Activated CD4-positive, alpha-beta T cell treated with anti-CD3 and anti-CD28 coated beads, Interleukin-2, amount 50 U/mL, for 24 hours (primary cell): ENCODE results near the gene ASPN.

ENCODE experiments used
- DNase-seq, 2 donors: peaks; one replicate each; pipeline ENCODE4 v3.0.0-alpha.2; 2020; ENCODE audit warnings: low read depth in 1 of 2, low spot score in 1 of 2

Gene ASPN

GRCh38 chr9:92506184-92506857 is 24.0 kb upstream of the ASPN start:
- no peak for DNase-seq

GRCh38 chr9:92504881-92505280 is 22.6 kb upstream of the ASPN start:
- no peak for DNase-seq

GRCh38 chr9:92503156-92503555 is 20.9 kb upstream of the ASPN start:
- no peak for DNase-seq

DNA sequence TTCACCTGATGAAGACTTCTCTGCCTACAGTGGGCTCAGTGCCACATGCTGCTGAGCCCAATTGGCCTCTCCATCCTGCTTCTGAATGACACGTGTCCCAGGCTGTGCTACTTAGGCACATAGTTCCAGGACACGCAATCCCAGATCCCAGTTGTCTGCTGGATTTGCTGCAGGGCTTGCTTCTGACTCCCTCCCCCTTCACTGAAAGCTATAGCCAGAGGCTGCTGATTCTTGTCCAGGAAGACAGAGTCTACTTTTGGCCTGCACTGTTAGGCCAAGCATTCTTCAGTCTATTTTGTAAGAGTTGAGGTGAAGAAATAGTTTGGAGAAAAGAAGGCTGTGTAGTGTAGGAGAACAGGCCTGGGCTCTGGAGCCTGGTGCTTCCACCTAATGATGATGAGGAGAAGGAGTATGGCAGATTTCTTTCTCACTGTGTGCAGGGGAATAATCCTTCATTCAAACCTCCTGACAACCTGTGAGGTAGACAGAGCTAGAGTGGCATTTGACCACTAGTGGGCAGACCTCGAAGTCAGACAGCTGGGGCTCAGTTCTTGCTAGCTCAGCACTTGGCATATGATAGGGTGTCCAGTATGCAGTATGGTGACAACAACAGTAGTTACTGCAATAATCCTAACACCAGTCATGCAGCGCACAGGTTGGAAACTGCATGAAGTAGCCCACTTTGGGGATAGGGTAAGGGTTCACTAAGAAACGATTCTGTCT is 19.5 kb upstream of the ASPN start:
- DNase-seq = no peak

DNA sequence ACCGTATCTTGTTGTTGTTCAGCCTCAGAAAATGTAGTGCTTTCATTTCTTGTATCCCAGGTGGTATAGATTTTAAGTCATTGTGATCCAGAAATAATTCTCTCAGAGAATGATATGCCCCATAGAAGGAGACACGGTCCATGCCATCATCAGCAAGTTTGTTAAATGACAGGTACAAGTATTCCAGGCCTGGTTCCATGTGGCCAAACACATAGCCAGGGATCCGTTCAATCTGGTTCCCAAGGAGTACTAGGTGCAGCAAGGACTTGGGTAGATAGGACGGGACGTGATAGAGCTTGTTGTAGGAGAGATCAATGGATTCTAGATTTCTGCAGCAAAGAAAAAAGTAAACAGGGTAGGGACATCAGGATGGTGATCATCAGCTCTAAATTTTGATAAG is 18.4 kb upstream of the ASPN start:
- DNase-seq = no peak

GRCh38 chr9:92499701-92500100 is 17.4 kb upstream of the ASPN start:
- no peak for DNase-seq

- no peak for DNase-seq
Measured at GRCh38 chr9:92496396-92497176, 14.3 kb upstream of the ASPN start.

- no peak for DNase-seq
Measured at GRCh38 chr9:92494856-92495255, 12.6 kb upstream of the ASPN start.

DNA sequence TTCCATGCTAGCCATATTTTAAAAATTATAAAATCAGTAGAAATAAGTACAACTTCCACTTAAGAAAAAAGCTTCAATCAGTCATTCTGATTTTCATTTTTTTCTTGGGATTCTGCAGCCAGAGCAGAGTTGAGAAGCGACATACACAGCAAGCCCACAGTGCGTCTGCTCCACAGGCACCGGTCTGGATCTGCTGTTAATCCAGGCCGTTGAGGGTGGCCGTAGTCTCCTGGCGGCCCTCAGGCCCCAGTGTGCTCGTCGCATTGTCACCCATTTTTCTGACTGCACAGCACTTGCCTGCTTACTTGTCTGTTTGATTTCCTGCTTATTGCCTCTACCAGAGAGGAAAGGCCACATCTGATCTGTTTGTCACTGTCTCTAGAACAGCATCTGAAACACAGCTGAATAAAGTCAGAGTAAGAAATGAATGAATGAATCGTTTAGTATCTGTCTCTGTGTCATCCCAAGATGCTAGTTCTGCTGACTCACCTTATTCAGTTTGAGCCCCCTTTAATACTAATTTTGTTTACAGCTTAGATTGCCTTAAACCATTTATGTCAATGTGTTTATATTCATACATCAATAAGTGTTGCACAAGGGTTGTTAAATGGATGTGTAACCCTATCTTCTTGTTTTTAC is 11.6 kb upstream of the ASPN start:
- no peak for DNase-seq

DNA sequence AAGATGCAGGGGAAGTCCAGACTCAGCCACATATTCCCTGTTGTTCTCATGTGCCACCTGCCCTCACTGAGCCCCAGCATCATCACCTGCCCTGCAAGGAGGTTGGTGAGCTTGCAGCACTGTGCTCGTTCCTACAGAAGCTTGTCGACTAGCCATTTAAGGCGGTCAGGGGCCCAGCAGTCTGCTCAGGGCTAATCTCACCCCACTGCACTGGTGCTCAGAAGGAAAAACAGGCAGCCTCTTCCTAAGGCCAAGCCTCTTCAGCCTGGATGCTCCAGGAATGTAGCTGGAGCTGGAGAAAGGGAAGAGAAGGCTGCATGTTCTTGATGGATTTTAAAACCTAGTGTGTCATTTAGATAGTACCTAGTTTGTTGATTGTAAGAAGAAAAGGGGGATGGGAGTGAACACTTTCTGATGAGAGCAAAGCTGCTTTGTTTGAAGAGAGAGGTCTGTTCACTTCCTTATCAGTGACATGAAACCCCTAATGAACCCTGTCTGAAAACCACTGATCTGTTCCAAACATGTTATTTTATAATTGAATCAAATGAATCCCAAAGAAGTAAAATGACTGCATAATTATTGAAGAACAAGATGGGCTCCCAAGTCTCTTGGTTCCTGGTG is 10.6 kb upstream of the ASPN start:
- no peak for DNase-seq

DNA sequence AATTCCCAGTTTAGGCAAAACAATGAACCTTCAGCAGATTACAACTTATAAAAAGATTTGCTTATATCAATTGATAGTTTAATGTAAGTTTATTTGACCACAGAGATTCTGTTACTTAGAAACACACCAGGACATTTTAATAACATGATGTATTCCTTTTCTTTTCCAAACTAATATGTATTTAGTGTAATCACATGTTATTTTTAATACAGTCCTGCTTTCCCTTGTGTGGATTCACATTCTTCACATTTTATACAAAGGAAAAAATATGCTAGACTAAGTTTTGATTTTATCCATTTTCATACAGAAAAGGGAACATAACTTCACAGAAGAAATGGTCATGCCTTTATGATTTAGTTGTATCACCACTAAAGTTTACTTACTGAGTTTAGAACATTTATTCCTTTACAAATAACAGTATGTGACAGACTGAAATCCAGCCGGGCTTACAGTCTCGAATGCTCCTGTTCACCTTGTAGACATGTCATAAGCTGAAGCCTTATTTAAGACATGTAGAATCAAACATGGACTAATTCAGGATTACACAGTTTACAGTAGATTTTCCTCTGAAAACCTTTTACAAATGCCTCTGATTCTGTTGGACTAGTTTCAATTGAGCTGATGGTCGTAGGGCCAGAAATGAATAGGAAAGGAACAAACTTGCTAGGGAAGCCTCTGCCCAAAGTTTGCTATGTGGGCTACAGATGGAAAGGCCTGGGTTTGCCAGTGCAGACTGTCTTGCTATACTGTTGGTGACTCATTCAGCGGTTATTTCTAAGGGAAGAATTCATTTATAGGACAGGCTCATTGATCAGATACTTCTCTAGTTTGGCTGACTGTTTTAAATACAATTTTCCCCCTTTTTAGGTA is 6.6 kb upstream of the ASPN start:
- no peak for DNase-seq

DNA sequence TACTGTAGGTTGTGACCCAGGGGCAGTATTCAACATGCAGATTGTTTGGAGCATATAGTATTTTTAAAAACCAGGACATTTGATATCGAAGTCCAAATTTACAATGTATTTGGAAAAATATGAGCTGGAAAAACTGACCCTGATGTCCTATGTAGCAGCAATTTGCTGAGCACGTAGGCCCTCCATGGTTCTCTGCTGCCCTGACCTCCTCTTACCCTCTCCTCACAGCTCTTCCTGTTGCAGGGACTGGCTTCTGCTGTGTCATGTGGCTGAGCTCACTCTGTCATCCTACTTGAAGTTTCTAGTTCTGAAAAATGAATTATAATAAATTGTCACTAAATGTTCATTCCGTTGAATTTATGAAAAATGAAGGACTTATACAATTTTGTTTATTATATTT is 4.1 kb upstream of the ASPN start:
- DNase-seq = no peak

DNA sequence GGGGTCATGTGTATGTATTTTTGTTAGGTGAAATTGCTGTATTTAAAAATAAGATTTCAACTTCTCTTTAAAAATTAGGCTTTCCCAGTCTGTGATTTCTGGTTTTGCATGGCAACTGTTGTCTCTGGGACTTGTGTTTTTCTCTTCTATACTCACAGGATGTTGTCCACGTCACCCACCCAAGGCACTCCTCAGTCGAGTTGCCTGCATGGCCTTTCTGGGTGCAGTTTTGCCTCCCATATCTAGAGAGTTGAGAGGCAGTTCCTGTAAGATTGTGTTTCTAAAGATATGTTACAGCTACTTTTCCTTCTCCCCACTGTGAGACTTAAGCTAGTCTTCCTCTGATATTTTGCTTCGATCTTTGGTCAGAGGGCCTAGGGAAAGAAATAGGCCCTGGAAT is 2.3 kb upstream of the ASPN start:
- no peak for DNase-seq

- no peak for DNase-seq
Measured at GRCh38 chr9:92483627-92484545, 1.6 kb upstream of the ASPN start.

- no peak for DNase-seq
Measured at GRCh38 chr9:92482805-92483204, 499 bp upstream of the ASPN start.

- DNase-seq = no peak
Measured at GRCh38 chr9:92480986-92481633, 1.2 kb downstream of the ASPN start.

- DNase-seq = no peak
Measured at GRCh38 chr9:92480291-92480771, 2.0 kb downstream of the ASPN start.

DNA sequence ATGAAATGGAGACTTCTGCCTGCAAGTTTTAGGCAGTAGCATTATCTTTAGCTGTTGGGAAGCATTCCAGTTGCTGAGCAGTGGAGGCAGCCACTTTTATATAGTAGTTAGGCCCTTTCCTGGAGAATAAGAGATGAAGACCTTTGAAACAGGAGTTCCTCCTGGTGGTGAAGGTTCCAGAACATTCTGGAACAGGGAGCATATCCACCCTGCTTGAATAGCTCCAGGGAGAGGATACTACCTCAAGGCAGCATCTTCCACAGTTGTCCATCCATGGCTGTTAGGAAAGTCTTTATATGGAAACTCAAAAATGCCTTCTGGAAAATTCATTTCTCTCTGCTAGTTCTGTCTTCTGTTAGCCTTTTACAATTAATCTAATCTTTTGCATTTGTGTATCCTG is 3.0 kb downstream of the ASPN start:
- DNase-seq = no peak

GRCh38 chr9:92478783-92479182 is 3.5 kb downstream of the ASPN start:
- DNase-seq = no peak
